ENCODE data around the gene BEND6. TPM values are rescaled to one million over a fixed set of nuclear protein-coding genes. Genes with fewer than 3 reads are reported as not detected.
A peak's percentile ranks its signal among the peaks of the same experiment; 100 is the strongest.

BEND6 gene
- total RNA-seq, 1 experiment from 2014 or later, result not detected

DNA sequence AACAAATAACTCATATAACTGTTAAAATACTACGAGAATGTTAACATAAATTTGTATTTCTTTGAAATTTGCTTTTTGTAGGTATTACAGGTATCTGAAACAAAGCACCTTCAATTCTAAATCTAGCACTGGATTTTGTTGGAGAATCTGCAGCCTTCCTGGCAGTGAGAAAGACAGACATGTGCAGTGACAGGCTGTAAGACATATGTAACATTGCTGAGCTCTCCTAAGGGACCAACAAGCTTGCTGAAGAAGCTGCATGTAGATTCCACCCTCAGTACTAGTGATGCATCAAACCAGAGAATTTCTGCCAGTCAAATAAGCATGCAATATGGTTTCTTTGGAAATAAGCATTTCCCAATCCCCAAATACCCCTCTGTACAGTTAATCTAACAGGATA, 71.1 kb downstream of the BEND6 start:
- intact Hi-C loops (cut with micrococcal nuclease; ENCODE audit: unreplicated experiment), result loop anchor here (10.0 kb wide), 1 partner anchor 229 kb away; no protein-coding TSS in a partner anchor

DNA sequence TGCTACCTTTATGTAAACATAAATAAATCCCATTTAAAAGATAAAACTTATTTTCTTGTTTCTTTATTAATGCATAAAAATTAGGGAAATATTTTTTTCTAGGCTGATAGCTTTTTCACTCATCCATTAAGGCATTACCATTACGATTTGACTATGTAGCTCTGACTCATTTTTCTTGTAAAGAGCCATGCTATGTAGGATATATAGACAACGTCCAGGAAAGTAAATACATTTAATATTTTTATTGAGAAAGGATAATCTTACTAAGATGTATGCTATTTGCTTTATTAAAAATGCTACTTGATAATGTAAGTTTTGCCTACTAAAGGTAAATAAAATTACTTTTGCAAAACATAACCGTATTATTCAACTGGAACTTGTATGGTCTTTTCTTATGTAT, 72.4 kb downstream of the BEND6 start:
- DNase-seq, result no peak
- Histone ChIP-seq H3K4me3 (ENCODE audit: low read depth, low read length) (no peak overlapping the region), H3K9me3 (no peaks in the 10 kb centered on the region; the same call in 1 of the 2 replicates), H3K27me3 (replicated peaks; ENCODE audit: control insufficient read depth, insufficient read depth, low read length) (no peaks in the 10 kb centered on the region), H3K36me3 (ENCODE audit: control insufficient read depth, insufficient read depth, low read length) (no peaks in the 10 kb centered on the region), H3K4me1 (peaks cover 8% of the 10 kb centered on the region; the same call in 1 of the 2 replicates)
- TF ChIP-seq, protein P1, sequence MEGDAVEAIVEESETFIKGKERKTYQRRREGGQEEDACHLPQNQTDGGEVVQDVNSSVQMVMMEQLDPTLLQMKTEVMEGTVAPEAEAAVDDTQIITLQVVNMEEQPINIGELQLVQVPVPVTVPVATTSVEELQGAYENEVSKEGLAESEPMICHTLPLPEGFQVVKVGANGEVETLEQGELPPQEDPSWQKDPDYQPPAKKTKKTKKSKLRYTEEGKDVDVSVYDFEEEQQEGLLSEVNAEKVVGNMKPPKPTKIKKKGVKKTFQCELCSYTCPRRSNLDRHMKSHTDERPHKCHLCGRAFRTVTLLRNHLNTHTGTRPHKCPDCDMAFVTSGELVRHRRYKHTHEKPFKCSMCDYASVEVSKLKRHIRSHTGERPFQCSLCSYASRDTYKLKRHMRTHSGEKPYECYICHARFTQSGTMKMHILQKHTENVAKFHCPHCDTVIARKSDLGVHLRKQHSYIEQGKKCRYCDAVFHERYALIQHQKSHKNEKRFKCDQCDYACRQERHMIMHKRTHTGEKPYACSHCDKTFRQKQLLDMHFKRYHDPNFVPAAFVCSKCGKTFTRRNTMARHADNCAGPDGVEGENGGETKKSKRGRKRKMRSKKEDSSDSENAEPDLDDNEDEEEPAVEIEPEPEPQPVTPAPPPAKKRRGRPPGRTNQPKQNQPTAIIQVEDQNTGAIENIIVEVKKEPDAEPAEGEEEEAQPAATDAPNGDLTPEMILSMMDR (IDR thresholded peaks at IDR 0.05; ENCODE audit: insufficient read depth in 1 of 2, low read depth in 1 of 2, low read length in 1 of 2, severe bottlenecking in 1 of 2, unreplicated experiment in 1 of 2), result no peak
- Mint-ChIP-seq H3K27ac (ENCODE audit: unreplicated experiment) (no peak overlapping the region), H3K4me1 (ENCODE audit: low read depth, unreplicated experiment) (peaks cover 12% of the 10 kb centered on the region), H3K27me3 (ENCODE audit: insufficient read depth, unreplicated experiment) (peaks cover 8% of the 10 kb centered on the region), H3K36me3 (ENCODE audit: insufficient read depth, unreplicated experiment) (no peaks in the 10 kb centered on the region), H3K9me3 (ENCODE audit: unreplicated experiment) (peaks cover 22% of the 10 kb centered on the region), H3K4me3 (ENCODE audit: unreplicated experiment) (no peak overlapping the region)
- POLR2A ChIA-PET, result no interaction called here
- CTCF ChIA-PET, result no interaction called here
- no TSS peak for BruUV-seq (replicated peaks)
- intact Hi-C loops (cut with micrococcal nuclease; ENCODE audit: unreplicated experiment), result loop anchor here (10.0 kb wide), 1 partner anchor 228 kb away; no protein-coding TSS in a partner anchor

More for the DNA sequence above, 71.1 kb downstream of the BEND6 start:
- BruUV-seq (replicated peaks), result no TSS peak
- peaks cover 8% of the 10 kb centered on the region; the same call in 1 of the 2 replicates for H3K4me1 ChIP-seq
- Mint-ChIP-seq H3K9me3 (ENCODE audit: unreplicated experiment) (peaks cover 22% of the 10 kb centered on the region), H3K4me3 (ENCODE audit: unreplicated experiment) (no peak overlapping the region), H3K36me3 (ENCODE audit: insufficient read depth, unreplicated experiment) (no peaks in the 10 kb centered on the region), H3K27me3 (ENCODE audit: insufficient read depth, unreplicated experiment) (peaks cover 8% of the 10 kb centered on the region), H3K4me1 (ENCODE audit: low read depth, unreplicated experiment) (peaks cover 12% of the 10 kb centered on the region), H3K27ac (ENCODE audit: unreplicated experiment) (no peak overlapping the region)
- no peak for DNase-seq
- H3K36me3 ChIP-seq (ENCODE audit: control insufficient read depth, insufficient read depth, low read length), result no peaks in the 10 kb centered on the region
- H3K9me3 ChIP-seq, result no peaks in the 10 kb centered on the region; the same call in 1 of the 2 replicates
- ChIA-PET CTCF (no interaction called here), POLR2A (no interaction called here)
- H3K4me3 ChIP-seq (ENCODE audit: low read depth, low read length), result no peak overlapping the region
- H3K27me3 ChIP-seq (replicated peaks; ENCODE audit: control insufficient read depth, insufficient read depth, low read length), result no peaks in the 10 kb centered on the region
- TF ChIP-seq, protein P1 (IDR thresholded peaks at IDR 0.05; ENCODE audit: insufficient read depth in 1 of 2, low read depth in 1 of 2, low read length in 1 of 2, severe bottlenecking in 1 of 2, unreplicated experiment in 1 of 2), result no peak

DNA sequence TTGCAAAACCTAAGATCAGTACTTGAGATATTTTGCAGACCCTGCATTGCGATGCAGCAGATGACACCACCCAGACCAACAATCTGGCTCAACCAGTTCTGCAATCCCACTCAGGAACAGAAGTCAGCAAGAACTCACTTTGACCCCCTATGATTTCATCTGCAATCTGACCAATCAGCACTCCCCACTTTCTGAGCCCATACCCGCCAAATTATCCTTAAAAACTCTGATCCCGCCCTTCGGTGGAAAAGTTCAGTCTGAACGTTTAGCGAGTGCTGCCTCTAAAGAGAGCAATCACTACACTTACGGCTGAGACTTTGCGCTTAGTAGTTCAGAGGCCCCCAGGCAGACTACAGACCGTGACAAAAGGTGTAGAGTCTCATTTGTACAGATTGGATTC, 74.3 kb downstream of the BEND6 start:
- Mint-ChIP-seq H3K27me3 (ENCODE audit: insufficient read depth, unreplicated experiment) (peaks cover 8% of the 10 kb centered on the region), H3K4me1 (ENCODE audit: low read depth, unreplicated experiment) (peaks cover 12% of the 10 kb centered on the region), H3K4me3 (ENCODE audit: unreplicated experiment) (peak overlapping the region; percentile 3), H3K36me3 (ENCODE audit: insufficient read depth, unreplicated experiment) (no peaks in the 10 kb centered on the region), H3K9me3 (ENCODE audit: unreplicated experiment) (peaks cover 13% of the 10 kb centered on the region), H3K27ac (ENCODE audit: unreplicated experiment) (peak overlapping the region; percentile 55)
- TF ChIP-seq, protein P1 (IDR thresholded peaks at IDR 0.05; ENCODE audit: insufficient read depth in 1 of 2, low read depth in 1 of 2, low read length in 1 of 2, severe bottlenecking in 1 of 2, unreplicated experiment in 1 of 2), result no peak
- BruUV-seq (replicated peaks), result no TSS peak
- H3K27me3 ChIP-seq (replicated peaks; ENCODE audit: control insufficient read depth, insufficient read depth, low read length), result no peaks in the 10 kb centered on the region
- H3K4me3 ChIP-seq (ENCODE audit: low read depth, low read length), result no peak overlapping the region
- H3K4me1 ChIP-seq, result peaks cover 8% of the 10 kb centered on the region; the same call in 1 of the 2 replicates
- no peaks in the 10 kb centered on the region for H3K36me3 ChIP-seq (ENCODE audit: control insufficient read depth, insufficient read depth, low read length)
- DNase-seq, result peak; percentile 33 to 56
- no peaks in the 10 kb centered on the region; the same call in 1 of the 2 replicates for H3K9me3 ChIP-seq
- CTCF ChIA-PET, result no interaction called here
- POLR2A ChIA-PET, result no interaction called here
- intact Hi-C loops (cut with micrococcal nuclease; ENCODE audit: unreplicated experiment), result loop anchor here (10.0 kb wide), 1 partner anchor 226 kb away; no protein-coding TSS in a partner anchor

All from Caco-2 (cell line).